ENCODE data around the gene NLK.
"Not testable (repeated sequence)": the region's sequence is repeated elsewhere in the genome, so short reads cannot be mapped to it uniquely, and the experiment has no call there.

Gene NLK

DNA sequence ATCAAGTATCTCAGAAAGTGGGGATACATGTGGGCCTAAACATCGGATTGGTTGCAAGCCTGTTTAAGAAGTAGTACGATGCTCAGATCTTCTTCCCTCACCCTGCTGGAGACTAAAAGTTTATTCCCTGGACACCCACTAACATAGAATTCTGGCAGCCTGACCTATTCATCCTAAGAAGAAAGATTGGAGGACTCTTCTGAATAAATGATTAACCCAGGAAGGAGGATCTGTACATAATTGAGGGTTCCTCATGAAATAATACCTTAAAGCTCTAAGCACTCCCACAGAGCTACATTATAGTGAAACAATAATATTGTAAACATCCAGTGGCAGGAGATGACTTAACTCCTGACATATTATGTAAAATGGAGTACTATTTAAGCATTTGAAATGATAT is 111.7 kb downstream of the NLK start:
- Histone ChIP-seq H3K9me3 (no peaks in the 10 kb centered on the region), H3K4me1 (ENCODE audit: control insufficient read depth in 1 of 2, insufficient read depth in 1 of 2, low read depth in 1 of 2, low read length in 1 of 2) (no peaks in the 10 kb centered on the region), H3K27me3 (no peaks in the 10 kb centered on the region), H3K27ac (no peak overlapping the region), H3K36me3 (no peaks in the 10 kb centered on the region), H3K4me3 (ENCODE audit: low read depth in 1 of 2, low read length in 1 of 2) (no peak overlapping the region)
- TF ChIP-seq, protein P1, sequence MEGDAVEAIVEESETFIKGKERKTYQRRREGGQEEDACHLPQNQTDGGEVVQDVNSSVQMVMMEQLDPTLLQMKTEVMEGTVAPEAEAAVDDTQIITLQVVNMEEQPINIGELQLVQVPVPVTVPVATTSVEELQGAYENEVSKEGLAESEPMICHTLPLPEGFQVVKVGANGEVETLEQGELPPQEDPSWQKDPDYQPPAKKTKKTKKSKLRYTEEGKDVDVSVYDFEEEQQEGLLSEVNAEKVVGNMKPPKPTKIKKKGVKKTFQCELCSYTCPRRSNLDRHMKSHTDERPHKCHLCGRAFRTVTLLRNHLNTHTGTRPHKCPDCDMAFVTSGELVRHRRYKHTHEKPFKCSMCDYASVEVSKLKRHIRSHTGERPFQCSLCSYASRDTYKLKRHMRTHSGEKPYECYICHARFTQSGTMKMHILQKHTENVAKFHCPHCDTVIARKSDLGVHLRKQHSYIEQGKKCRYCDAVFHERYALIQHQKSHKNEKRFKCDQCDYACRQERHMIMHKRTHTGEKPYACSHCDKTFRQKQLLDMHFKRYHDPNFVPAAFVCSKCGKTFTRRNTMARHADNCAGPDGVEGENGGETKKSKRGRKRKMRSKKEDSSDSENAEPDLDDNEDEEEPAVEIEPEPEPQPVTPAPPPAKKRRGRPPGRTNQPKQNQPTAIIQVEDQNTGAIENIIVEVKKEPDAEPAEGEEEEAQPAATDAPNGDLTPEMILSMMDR (IDR thresholded peaks at IDR 0.05) = no peak

DNA sequence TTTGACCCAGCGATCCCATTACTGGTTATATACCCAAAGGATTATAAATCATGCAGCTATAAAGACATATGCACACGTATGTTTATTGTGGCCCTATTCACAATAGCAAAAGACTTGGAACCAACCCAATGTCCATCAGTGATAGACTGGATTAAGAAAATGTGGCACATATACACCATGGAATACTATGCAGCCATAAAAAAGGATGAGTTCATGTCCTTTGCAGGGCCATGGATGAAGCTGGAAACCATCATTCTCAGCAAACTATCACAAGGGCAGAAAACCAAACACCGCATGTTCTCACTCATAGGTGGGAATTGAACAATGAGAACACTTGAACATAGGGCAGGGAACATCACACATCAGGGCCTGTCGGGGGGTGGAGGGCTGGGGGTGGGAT is 112.9 kb downstream of the NLK start:
- not testable (repeated sequence) for H3K36me3 ChIP-seq; H3K4me1 ChIP-seq (ENCODE audit: control insufficient read depth in 1 of 2, insufficient read depth in 1 of 2, low read depth in 1 of 2, low read length in 1 of 2)

DNA sequence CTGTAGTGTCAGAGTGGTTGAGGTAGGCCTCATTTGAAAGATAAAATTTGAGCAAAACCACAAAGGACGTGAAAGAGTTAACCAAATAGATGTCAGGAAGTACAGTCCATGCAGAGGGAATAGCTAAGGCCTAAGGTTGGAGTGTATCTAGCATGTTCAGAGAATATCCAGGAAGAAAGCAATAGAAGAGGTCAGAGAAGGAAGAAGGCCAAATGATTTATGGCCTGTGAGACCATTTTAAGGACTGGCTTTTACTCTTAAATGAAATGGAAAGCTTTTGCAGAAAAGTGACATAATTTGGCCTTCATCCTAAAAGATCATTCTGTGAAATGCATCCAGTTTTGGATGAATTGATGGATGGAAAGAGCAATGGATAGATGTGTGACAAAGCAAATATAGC is 116.5 kb downstream of the NLK start:
- TF ChIP-seq, protein P1 (IDR thresholded peaks at IDR 0.05) = no peak
- no peaks in the 10 kb centered on the region for H3K27me3 ChIP-seq
- no peak overlapping the region for H3K4me3 ChIP-seq (ENCODE audit: low read depth in 1 of 2, low read length in 1 of 2)
- H3K9me3 ChIP-seq = no peaks in the 10 kb centered on the region
- no peak overlapping the region for H3K27ac ChIP-seq
- H3K4me1 ChIP-seq (ENCODE audit: control insufficient read depth in 1 of 2, insufficient read depth in 1 of 2, low read depth in 1 of 2, low read length in 1 of 2) = no peaks in the 10 kb centered on the region
- H3K36me3 ChIP-seq = no peaks in the 10 kb centered on the region

More for the DNA sequence above, 112.9 kb downstream of the NLK start:
- not testable (repeated sequence) for H3K4me3 ChIP-seq (ENCODE audit: low read depth in 1 of 2, low read length in 1 of 2); H3K9me3 ChIP-seq; H3K27me3 ChIP-seq; H3K27ac ChIP-seq

DNA sequence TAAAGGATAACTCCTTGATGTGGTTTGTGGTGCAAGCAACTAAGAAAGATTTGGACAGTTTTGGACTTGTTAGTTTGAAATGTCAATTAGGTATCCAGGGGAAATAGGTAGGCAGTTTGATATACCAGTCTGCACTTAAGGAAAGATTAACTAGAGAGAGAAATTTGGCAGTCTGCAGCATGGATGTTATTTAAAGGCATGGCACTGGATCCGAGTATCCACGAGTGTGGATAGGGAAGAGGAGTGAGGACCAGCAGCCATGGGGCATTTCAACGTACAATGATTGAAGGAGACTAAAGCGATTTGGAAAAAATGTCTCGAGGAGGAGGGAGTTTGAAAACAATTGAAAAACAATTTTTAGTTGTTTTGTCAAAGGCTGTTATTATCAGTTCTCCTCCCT is 117.4 kb downstream of the NLK start:
- Histone ChIP-seq H3K27me3 (no peaks in the 10 kb centered on the region), H3K9me3 (no peaks in the 10 kb centered on the region), H3K4me1 (ENCODE audit: control insufficient read depth in 1 of 2, insufficient read depth in 1 of 2, low read depth in 1 of 2, low read length in 1 of 2) (no peaks in the 10 kb centered on the region), H3K27ac (no peak overlapping the region), H3K4me3 (ENCODE audit: low read depth in 1 of 2, low read length in 1 of 2) (no peak overlapping the region), H3K36me3 (no peaks in the 10 kb centered on the region)
- TF ChIP-seq, protein P1 (IDR thresholded peaks at IDR 0.05) = no peak

DNA sequence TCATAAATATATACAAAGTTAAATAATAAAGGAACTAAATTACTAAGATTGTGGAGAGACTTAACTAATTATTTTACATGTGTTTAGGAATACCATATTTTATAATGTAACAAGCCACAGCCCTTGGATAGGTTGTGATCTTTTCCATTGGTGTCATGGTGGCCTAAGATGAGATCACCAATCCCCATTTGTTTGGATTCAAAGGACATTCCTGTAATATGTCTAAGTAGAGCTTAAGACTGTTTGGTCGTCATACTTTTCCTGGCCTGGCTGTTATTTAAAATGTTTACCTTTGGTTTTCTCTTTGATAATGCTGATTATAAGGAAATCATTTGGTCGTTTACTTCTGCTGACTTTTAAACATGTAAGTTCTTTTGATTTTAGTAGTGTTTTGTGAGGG is 118.1 kb downstream of the NLK start:
- TF ChIP-seq, protein P1 (IDR thresholded peaks at IDR 0.05) = no peak
- no peaks in the 10 kb centered on the region for H3K4me1 ChIP-seq (ENCODE audit: control insufficient read depth in 1 of 2, insufficient read depth in 1 of 2, low read depth in 1 of 2, low read length in 1 of 2)
- no peak overlapping the region for H3K4me3 ChIP-seq (ENCODE audit: low read depth in 1 of 2, low read length in 1 of 2)
- no peaks in the 10 kb centered on the region for H3K9me3 ChIP-seq
- H3K36me3 ChIP-seq = peaks cover 4% of the 10 kb centered on the region
- H3K27me3 ChIP-seq = no peaks in the 10 kb centered on the region
- no peak overlapping the region for H3K27ac ChIP-seq

DNA sequence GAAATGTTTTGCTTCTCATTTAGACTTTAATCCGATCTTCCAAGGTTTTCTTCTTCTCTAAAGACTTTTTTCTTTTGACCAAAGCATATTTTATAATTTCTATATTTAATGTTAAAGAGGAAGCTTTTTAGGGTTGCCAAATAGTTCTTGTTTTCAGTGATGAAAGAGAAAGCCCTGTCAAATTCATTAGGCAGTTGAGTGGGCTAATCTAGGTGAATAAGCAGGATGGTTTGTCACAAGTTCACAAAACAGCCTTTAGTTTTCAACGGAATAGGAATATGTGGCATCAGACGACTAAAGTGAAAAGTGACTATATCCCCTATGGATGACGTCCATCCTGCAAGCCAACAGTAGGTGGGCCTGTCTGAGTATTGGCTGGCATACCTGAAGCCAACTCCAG is 118.8 kb downstream of the NLK start:
- H3K9me3 ChIP-seq = no peaks in the 10 kb centered on the region
- H3K27ac ChIP-seq = no peak overlapping the region
- H3K36me3 ChIP-seq = peaks cover 4% of the 10 kb centered on the region
- no peak overlapping the region for H3K4me3 ChIP-seq (ENCODE audit: low read depth in 1 of 2, low read length in 1 of 2)
- no peaks in the 10 kb centered on the region for H3K27me3 ChIP-seq
- TF ChIP-seq, protein P1 (IDR thresholded peaks at IDR 0.05) = no peak
- H3K4me1 ChIP-seq (ENCODE audit: control insufficient read depth in 1 of 2, insufficient read depth in 1 of 2, low read depth in 1 of 2, low read length in 1 of 2) = no peaks in the 10 kb centered on the region
